HG03135 (cell line): ENCODE data around the gene SH3RF3.

Experiments
- ATAC-seq: cut with Tn5 transposase; IDR thresholded peaks from one replicate; pipeline ENCODE4 v1.9.1; 2021; ENCODE audit warnings: mild to moderate bottlenecking, moderate library complexity; ENCODE audit not compliant: unreplicated experiment

SH3RF3 gene

DNA sequence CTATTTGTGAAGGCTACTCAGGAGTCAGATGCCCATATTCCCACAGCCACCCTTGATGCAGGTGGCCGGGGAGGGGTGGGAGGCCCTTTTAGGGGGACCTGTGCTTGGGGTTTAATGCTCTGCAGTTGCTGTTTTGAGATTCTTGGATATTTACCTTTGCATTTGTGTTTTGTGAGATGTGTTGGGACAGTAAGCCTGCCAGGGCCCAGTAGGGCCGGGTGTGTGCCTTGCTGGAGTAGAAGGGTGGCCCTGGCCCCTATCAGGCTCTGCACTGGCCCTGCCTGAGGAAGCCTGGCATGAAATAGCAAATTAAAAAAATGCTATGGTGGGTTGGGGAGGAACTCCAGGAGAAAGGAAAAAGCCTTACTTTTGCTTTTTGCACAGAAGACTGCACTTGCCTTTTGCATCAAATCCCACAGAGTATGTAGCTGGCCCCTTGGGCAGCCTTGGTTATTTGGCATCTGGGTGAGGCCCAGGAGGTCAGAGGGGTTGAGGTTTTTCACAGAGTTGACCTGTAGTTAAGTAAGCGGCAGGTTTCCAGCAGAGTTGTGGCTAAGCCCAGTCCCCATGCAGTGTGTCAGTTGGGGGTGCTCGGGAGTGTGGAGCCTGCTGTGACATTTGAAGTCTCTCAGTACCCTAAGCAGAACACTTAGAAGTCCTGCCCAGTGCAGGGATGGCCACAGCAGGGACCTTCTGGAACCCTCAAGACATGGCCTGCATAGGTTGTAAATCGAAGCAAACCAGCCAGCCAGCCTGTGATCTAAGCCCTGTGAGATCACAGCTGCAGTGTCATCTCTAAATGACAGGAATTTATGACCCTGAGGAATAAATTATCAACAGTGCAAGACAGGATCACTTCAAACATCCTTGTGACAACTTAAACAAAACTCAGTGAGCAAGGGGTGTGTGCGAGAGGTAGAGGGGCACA lies 68.8 kb downstream of the SH3RF3 start:
- no peak for ATAC-seq

GRCh38 chr2:109199790-109200189 lies 70.8 kb downstream of the SH3RF3 start:
- ATAC-seq = no peak

- no peak for ATAC-seq
These were observed 71.8 kb downstream of the SH3RF3 start for GRCh38 chr2:109200616-109201464.

- no peak for ATAC-seq
These were observed 72.7 kb downstream of the SH3RF3 start for GRCh38 chr2:109201465-109202327.

GRCh38 chr2:109202486-109202885 lies 73.5 kb downstream of the SH3RF3 start:
- no peak for ATAC-seq

- no peak for ATAC-seq
These were observed 74.4 kb downstream of the SH3RF3 start for GRCh38 chr2:109203246-109204011.

- no peak for ATAC-seq
These were observed 75.4 kb downstream of the SH3RF3 start for GRCh38 chr2:109204412-109204811.

- ATAC-seq = no peak
These were observed 76.4 kb downstream of the SH3RF3 start for GRCh38 chr2:109205447-109205846.

DNA sequence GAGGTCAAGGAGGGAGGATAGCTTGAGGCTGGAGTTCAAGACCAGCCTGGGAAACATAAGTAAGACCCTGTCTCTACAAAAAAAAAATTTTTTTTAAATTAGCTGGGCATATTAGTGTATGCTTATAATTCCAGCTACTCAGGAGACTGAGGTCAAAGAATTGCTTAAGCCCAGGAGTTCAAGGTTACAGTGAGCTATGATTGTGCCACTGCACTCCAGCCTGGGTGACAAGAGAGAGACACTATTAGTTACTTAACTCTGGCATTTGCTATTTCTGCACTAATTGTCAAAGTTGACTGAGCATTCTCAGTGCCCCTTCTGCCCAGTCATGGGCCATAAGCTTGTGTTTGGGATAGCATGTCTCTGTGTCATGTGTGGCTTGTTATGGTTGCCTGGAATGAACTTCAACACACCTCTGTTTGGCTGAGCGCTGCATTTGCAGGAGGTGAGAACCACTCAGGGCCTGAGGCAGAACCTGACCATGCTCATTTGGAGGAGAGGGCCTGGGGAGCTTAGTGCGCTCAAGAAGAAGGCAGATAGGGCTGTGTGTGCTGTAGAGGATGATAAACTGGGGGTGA lies 77.7 kb downstream of the SH3RF3 start:
- no peak for ATAC-seq

DNA sequence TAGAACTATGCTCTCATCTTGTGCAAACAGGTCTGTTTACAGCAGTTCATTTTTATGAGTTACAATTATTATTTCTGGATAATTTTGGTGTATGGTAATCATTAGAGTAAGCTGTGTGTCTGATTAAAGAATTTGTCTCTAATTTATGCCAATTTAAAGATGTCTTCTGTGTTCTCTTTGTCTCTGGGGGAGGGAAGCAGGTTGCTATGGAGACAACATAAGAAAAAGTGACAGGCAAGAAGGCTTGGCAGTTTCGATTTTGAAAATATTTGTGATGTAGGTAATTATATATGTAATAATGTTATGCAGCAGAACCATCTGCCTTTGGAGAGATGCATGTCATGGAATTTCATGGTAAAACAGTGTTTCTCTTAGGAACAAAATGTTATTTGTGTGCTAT lies 78.2 kb downstream of the SH3RF3 start:
- ATAC-seq = no peak

GRCh38 chr2:109208071-109208950 lies 79.3 kb downstream of the SH3RF3 start:
- ATAC-seq = no peak

GRCh38 chr2:109208951-109209335 lies 79.9 kb downstream of the SH3RF3 start:
- no peak for ATAC-seq

DNA sequence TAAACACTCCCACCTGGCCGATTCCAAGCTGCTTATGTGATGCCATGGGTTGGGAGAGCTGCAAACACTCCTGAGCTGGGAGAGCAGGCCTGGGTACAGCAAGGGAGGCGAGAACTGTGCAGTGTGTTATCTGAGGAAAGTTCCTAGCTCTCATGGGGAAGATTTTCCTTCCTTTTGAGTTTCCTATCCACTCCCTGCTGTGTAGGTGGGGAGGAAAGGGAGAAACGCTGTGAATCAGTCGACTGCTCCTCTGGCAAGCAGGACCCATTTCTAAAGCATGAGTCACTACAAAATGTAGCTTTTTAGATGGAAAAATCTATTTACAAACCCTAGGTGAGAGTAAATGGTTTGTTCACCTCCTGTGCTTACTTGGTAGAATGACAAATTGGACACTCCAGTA lies 80.4 kb downstream of the SH3RF3 start:
- ATAC-seq = no peak

- ATAC-seq = no peak
These were observed 80.9 kb downstream of the SH3RF3 start for GRCh38 chr2:109209941-109210340.

GRCh38 chr2:109210431-109211200 lies 81.6 kb downstream of the SH3RF3 start:
- no peak for ATAC-seq

DNA sequence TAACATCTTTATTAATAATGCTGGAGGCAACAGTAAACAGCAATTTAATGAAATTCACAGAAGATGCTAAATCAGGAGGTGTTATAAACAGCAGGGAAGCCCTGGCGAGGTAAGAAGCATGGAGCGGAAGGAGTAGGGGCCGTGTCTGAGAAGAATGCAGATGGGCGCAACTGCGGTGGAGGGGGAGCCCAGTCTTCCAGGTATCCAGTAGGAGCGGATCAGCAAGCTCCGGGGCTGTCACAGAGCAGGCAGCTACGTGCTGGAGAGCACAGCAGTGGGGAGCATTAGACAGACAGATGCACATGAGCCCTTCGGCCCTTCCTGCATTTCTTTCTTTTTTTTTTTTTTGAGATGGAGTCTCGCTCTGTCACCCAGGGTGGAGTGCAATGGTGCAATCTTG lies 82.3 kb downstream of the SH3RF3 start:
- ATAC-seq = no peak

DNA sequence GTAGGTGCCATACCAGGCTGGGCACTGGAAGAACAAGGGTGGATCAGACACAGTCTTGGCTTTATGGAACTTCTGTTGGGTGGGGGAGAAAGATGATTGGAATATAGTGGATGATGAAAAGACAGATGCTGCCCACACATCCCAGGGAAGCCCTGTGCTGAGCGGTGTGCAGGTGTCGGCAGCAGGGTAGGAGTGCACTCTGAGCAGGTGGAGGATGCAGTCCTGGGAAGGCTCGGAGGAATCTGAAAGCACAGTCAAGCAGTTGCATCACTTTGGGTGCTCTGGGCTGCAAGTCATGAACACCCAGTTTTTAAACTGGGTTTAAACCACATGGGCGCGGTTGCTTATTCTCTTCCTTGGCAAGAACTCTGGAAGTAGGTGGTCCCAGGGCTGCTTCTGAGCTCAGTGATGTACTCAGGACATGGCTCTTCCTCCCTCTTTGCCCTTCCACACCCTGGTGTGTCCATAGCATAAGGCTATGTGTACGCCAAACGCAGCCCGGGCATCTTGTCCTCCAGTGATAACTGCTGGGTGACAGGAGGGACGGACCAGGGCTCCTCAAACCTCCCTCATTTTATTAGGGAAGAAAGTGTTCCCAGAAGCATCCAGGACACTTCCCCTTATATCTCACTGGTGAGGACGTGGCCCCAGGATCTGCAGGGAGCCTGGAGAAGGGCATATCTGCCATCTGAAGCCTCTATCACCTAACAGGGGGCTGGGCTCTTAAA lies 84.0 kb downstream of the SH3RF3 start:
- ATAC-seq = no peak
